ENCODE measurements around the gene ICAM4.
"Not testable (repeated sequence)": the region's sequence is repeated elsewhere in the genome, so short reads cannot be mapped to it uniquely, and the experiment has no call there.

The ICAM4 gene, protein sequence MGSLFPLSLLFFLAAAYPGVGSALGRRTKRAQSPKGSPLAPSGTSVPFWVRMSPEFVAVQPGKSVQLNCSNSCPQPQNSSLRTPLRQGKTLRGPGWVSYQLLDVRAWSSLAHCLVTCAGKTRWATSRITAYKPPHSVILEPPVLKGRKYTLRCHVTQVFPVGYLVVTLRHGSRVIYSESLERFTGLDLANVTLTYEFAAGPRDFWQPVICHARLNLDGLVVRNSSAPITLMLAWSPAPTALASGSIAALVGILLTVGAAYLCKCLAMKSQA

DNA sequence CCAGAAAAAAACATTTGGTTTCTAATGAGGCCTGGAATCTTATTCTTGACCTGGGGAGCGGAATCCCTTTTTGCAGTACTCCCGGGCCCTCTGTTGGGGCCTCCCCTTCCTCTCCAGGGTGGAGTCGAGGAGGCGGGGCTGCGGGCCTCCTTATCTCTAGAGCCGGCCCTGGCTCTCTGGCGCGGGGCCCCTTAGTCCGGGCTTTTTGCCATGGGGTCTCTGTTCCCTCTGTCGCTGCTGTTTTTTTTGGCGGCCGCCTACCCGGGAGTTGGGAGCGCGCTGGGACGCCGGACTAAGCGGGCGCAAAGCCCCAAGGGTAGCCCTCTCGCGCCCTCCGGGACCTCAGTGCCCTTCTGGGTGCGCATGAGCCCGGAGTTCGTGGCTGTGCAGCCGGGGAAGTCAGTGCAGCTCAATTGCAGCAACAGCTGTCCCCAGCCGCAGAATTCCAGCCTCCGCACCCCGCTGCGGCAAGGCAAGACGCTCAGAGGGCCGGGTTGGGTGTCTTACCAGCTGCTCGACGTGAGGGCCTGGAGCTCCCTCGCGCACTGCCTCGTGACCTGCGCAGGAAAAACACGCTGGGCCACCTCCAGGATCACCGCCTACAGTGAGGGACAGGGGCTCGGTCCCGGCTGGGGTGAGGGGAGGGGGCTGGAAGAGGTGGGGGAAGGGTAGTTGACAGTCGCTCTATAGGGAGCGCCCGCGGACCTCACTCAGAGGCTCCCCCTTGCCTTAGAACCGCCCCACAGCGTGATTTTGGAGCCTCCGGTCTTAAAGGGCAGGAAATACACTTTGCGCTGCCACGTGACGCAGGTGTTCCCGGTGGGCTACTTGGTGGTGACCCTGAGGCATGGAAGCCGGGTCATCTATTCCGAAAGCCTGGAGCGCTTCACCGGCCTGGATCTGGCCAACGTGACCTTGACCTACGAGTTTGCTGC is at the start of gene ICAM4:
Gene ICAM4, plus strand, starts transcription at position 153 of the 935 bp plus-strand sequence. Its CDS starts 58 bp downstream, at position 211.
- DNase-seq (ENCODE audit: low spot score) = no peak

DNA sequence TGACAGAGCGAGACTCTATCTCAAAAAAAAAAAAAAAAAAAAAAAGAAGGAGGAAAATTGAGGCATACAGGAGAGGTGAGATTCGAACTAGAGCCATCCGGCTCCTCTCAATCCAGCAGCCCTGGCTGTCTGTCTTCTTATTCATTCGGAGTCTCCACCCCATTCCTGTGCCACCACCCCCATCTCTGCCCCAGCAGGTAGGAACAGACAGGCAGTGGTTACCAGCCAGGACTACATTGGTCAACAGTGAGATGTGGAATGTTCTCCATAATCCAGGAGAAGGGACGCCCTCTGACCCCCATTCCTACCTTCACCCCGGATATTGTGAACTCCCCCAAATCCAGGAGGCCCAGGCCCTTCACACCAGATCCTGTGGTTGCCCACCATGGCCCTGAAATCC is 49.1 kb upstream of the ICAM4 start:
- no peak for DNase-seq (ENCODE audit: low spot score)

- peak; percentile 39 for DNase-seq (ENCODE audit: low spot score)
These were observed 48.5 kb upstream of the ICAM4 start for GRCh38 chr19:10238172-10238783.

DNA sequence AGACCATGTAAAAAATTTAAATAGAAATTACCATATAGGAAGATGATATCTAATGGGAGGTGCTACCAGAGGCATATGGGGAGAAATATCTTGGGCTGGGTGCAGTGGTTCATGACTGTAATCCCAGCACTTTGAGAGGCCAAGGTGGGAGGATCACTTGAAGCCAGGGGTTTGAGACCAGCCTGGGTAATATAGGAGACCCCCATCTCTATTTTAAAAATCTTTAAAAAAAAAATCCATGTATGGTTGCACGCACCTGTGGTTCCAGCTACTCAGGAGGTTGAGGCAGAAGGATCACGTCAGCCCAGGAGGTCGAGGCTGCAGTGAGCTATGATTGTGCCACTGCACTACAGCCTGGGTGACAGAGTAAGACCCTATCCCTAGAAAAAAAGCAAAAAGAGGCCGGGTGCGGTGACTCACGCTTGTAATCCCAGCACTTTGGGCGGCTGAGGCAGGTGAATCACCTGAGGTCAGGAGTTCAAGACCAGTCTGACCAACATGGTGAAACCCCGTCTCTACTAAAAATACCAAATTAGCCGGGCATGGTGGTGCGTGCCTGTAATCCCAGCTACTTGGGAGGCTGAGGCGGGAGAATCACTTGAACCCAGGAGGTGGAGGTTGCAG is 44.8 kb upstream of the ICAM4 start:
- DNase-seq (ENCODE audit: low spot score) = not testable (repeated sequence)

DNA sequence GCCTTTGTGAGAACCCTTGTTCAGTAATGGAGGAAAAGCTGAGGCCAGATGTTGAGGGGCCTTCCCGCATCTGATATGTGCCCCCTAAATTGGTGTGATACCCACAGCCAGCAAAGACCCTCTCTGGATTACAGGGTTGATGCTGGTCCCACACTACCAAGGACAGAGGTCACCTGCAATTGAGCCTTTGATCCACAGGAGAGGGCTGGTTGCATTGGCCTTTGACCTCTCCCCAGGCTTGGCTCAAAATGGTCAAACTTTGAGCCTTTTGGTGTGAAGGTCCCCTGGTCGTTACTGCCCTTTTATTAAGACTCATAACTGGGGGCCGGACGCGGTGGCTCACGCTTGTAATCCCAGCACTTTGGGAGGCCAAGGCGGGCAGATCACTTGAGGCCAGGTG is 43.1 kb upstream of the ICAM4 start:
- no peak for DNase-seq (ENCODE audit: low spot score)

- DNase-seq (ENCODE audit: low spot score) = no peak
These were observed 41.4 kb upstream of the ICAM4 start for GRCh38 chr19:10245189-10245939.

GRCh38 chr19:10246511-10246910 is 40.2 kb upstream of the ICAM4 start:
- no peak for DNase-seq (ENCODE audit: low spot score)

- peak; percentile 99 for DNase-seq (ENCODE audit: low spot score)
These were observed 34.7 kb upstream of the ICAM4 start, which contains the start of gene MRPL4 for GRCh38 chr19:10251792-10252694. Gene MRPL4 (plus strand): TSS chr19:10252214. CDS start chr19:10252254, 40 bp downstream.

DNA sequence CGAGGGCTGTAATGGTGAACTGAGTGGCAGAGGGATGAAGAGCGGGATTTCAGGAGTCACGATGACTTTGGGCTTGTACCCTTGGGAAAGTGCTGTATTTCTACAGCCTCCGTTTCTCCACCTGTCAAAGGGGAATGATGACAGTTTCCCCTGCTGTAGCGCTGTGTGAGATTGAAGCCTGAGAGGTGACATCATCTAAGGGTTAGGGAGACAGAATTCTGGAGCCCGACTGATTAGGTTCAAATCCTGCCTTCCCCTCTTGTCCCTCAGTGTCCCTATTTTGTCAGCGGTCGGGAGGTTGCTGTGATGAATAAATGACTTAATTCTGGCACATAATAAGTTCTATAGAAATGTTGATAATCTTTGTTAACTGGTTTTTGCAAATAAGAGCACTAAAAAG is 34.0 kb upstream of the ICAM4 start:
- no peak for DNase-seq (ENCODE audit: low spot score)

- no peak for DNase-seq (ENCODE audit: low spot score)
These were observed 32.5 kb upstream of the ICAM4 start for GRCh38 chr19:10254244-10254643.

DNA sequence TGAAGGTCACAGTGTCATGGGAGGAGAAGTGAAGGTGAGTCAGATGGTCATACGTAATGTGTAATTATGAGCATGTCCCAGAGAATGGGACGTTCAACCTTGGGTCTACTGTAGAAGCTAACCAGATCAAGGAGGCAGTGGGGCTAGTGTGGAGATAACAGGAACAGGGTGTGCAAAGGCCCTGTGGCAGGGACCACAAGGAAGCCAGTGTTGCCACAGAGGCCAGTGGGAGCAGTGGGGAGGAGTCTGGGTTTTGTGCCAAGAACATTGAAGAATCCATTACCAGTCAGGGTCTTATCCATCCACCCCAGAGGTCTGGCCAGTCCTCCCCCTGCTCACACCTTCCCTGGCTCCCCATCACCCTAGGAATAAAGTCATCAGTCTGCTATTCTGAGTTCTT is 31.4 kb upstream of the ICAM4 start:
- DNase-seq (ENCODE audit: low spot score) = no peak

DNA sequence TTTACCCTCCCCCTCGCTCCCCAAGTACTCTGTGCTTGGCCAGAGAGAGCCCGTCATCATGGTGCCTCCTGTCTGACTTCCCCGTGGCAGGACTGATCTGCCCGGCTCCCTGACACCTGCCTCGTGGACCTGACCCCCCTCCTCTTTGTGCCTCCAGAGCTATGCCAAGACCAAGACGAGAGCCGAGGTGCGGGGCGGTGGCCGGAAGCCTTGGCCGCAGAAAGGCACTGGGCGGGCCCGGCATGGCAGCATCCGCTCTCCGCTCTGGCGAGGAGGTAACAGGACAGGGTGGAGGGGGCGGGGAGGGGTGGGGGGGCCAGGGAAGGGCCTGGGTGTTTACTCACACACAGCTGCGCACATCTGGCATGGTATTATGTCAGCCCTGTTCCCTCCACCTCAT is 30.2 kb upstream of the ICAM4 start:
- DNase-seq (ENCODE audit: low spot score) = no peak

- DNase-seq (ENCODE audit: low spot score) = no peak
These were observed 29.7 kb upstream of the ICAM4 start for GRCh38 chr19:10256970-10257615.

- DNase-seq (ENCODE audit: low spot score) = no peak
These were observed 28.6 kb upstream of the ICAM4 start for GRCh38 chr19:10258080-10258710.

DNA sequence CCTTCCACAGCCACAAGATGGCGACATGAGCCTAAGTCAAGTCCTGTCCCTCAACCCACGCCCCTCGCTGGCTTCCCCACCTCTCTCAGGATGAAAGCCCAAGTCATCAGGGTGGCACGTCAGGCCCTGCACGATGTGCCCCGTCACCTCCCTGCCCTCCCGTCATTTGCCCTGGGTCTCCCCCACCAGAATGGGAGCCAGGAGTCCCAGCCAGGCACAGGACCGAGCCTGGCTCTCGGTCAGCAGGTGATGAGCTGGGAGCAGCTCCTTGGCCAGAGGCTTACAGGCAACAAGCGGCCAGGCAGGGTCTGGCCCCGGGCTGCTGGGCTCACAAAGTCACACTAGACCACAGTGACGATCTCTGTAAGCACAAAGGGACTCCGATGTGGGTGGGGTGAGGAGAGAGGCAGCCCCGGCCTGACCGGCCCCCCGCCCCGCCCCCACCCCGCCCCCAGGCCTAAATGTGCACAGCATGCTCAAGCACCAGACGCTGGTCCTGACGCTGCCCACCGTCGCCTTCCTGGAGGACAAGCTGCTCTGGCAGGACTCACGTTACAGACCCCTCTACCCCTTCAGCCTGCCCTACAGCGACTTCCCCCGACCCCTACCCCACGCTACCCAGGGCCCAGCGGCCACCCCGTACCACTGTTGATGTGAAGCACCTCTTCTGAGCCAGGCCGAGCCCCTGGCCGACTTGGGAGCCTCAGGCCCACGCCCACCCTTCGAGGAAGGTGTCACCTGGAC is 27.4 kb upstream of the ICAM4 start:
- DNase-seq (ENCODE audit: low spot score) = peak; percentile 85

DNA sequence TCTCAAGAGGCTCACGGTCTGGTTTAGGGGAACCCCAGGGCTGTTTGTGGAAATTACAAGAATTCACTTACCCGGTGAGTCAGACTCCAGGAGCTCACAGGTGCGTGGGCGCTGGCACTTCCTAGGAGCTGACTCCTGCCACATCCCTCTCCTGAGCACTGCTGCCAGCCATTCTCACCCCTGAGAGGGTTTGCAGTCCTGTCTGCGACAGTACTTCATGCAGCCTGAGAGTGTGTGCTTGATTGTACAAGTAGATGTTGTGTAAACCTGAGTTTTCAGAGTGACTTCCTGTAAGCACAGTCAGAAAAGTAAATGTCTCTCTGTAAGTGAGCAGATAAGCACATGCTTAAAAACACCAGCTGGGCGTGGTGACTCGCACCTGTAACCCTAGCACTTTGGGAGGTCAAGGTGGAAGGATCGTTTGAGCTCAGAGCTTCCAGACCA is 26.6 kb upstream of the ICAM4 start:
- peak; percentile 29 for DNase-seq (ENCODE audit: low spot score)

- no peak for DNase-seq (ENCODE audit: low spot score)
These were observed 24.0 kb upstream of the ICAM4 start for GRCh38 chr19:10262771-10263170.

GRCh38 chr19:10266706-10267105 is 20.0 kb upstream of the ICAM4 start:
- DNase-seq (ENCODE audit: low spot score) = no peak

DNA sequence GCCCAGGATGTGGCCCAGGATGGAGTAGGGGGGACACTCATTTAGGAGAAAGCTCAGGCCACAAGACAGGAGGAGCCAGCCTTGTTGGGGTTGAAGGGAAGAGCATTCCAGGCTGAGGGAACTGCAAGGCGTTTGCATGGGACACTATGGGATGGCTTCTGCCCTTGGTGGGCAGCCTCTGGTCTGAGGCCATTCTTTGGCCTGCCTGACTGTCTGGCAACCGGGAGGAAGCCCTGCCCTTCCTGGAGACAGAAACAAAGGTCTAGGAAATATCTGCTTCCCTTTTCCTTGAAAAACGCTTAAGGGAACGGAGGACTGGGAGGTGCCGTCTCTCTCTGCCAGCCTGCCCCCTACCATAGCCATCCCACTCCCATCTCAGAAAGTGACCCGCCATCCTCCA is 18.7 kb upstream of the ICAM4 start:
- DNase-seq (ENCODE audit: low spot score) = no peak
